Prostate gland (tissue), 2 donors: ENCODE results near the gene HS1BP3. TPM values are rescaled to one million over a fixed set of nuclear protein-coding genes. Genes with fewer than 3 reads are reported as not detected.

Experiments
- DNase-seq: peaks from one replicate; pipeline ENCODE4 v3.0.0-alpha.2; 2019; ENCODE audit warnings: low spot score
- H3K27ac ChIP-seq, 2 donors: fragments of 200-600 bp; sonication (generic); 2 replicates each; pipeline ENCODE4 v1.5.1; 2017 to 2019
- H3K27me3 ChIP-seq: fragments of 200-600 bp; sonication (generic); replicated peaks from 2 replicates; pipeline ENCODE4 v1.5.1; 2019; ENCODE audit not compliant: insufficient read depth
- H3K36me3 ChIP-seq, 2 donors: fragments of 200-600 bp; sonication (generic); 1 replicate in 1 of 2; 2 replicates in 1 of 2; pipeline versions ENCODE4 v1.5.1 to v1.8.1; 2017 to 2019
- H3K4me1 ChIP-seq: fragments of 200-600 bp; sonication (generic); replicated peaks from 2 replicates; pipeline ENCODE4 v1.5.1; 2019
- H3K4me3 ChIP-seq, 2 donors: fragments of 200-600 bp; sonication (generic); 2 replicates each; pipeline ENCODE4 v1.5.1; 2017 to 2019
- H3K9me3 ChIP-seq: fragments of 200-600 bp; sonication (generic); 2 replicates; pipeline ENCODE4 v1.5.1; 2017
- POLR2A ChIP-seq: fragments of 450-650 bp; IDR thresholded peaks from one replicate; pipeline ENCODE4 v1.6.1; 2016; ENCODE audit warnings: antibody characterized with exemption, mild to moderate bottlenecking
- POLR2AphosphoS5 ChIP-seq: sonication (generic); formaldehyde crosslinking; IDR thresholded peaks from one replicate; pipeline ENCODE4 v1.6.1; 2017; ENCODE audit warnings: antibody characterized with exemption
- WGBS: methylation state at CpG from one replicate; pipeline ENCODE4 v1.1.5; 2018; 5-methylcytosine and 5-hydroxymethylcytosine counted together
- intact Hi-C: fragments of 100-400 bp; cut with DNase I; formaldehyde crosslinking; loops from one replicate; pipeline ENCODE4 v1.14.2; 2022
- total RNA-seq, 2 donors: library from RNA; depleted of rRNA; stranded (reverse); fragments of >200 nt; gene quantifications; one replicate each; pipeline ENCODE4 v1.1.0, GENCODE V29; 2016
- TF ChIP-seq, protein P1 (sequence below), 4 experiments: fragments of 200-600 bp in 2 of 4; fragments of 450-650 bp in 2 of 4; sonication (generic) in 2 of 4; IDR thresholded peaks; 1 replicate in 3 of 4; 2 replicates in 1 of 4; pipeline ENCODE4 v1.5.1; 2016 to 2019; ENCODE audit warnings: antibody characterized with exemption in 4 of 4, mild to moderate bottlenecking in 2 of 4, moderate library complexity in 2 of 4

HS1BP3 gene
- total RNA-seq, 2 donors from 2014 or later: 29.9 to 39.4 TPM

DNA sequence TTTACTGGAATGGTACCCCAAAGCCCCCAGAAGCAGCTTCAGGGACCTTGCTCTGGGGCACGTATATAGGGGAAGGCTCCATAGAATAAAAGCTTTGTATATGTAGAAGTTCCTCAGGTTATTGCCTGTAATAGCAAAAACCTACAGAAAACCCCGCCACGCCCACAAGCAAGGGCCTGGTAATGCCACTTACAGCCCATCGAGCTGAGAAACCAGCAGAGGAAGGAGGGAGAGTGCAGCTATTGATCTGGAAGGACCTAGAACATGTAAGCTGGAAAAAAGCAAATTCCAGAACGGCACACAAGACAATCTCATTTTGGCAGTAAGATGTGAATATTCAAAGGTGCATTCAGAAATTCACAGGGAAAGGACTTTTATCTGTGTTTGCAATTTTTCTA is 15.8 kb downstream of the HS1BP3 start:
- Histone ChIP-seq H3K9me3 (no peaks in the 10 kb centered on the region), H3K27me3 (no peaks in the 10 kb centered on the region), H3K4me3 (no peak overlapping the region), H3K4me1 (peaks cover 21% of the 10 kb centered on the region), H3K36me3 (no peaks in the 10 kb centered on the region), H3K27ac (peak overlapping the region; percentile 84 to 90)
- intact Hi-C loops: loop anchor here (2.0 kb wide), 1 partner anchor 34 kb away; no protein-coding TSS in a partner anchor
- TF ChIP-seq POLR2AphosphoS5 (no peak), POLR2A (no peak)
- TF ChIP-seq, protein P1, sequence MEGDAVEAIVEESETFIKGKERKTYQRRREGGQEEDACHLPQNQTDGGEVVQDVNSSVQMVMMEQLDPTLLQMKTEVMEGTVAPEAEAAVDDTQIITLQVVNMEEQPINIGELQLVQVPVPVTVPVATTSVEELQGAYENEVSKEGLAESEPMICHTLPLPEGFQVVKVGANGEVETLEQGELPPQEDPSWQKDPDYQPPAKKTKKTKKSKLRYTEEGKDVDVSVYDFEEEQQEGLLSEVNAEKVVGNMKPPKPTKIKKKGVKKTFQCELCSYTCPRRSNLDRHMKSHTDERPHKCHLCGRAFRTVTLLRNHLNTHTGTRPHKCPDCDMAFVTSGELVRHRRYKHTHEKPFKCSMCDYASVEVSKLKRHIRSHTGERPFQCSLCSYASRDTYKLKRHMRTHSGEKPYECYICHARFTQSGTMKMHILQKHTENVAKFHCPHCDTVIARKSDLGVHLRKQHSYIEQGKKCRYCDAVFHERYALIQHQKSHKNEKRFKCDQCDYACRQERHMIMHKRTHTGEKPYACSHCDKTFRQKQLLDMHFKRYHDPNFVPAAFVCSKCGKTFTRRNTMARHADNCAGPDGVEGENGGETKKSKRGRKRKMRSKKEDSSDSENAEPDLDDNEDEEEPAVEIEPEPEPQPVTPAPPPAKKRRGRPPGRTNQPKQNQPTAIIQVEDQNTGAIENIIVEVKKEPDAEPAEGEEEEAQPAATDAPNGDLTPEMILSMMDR (IDR thresholded peaks at IDR 0.05): no peak
- no peak for DNase-seq
- 69% methylated on average over 5 of the region's 5 CpGs for WGBS

DNA sequence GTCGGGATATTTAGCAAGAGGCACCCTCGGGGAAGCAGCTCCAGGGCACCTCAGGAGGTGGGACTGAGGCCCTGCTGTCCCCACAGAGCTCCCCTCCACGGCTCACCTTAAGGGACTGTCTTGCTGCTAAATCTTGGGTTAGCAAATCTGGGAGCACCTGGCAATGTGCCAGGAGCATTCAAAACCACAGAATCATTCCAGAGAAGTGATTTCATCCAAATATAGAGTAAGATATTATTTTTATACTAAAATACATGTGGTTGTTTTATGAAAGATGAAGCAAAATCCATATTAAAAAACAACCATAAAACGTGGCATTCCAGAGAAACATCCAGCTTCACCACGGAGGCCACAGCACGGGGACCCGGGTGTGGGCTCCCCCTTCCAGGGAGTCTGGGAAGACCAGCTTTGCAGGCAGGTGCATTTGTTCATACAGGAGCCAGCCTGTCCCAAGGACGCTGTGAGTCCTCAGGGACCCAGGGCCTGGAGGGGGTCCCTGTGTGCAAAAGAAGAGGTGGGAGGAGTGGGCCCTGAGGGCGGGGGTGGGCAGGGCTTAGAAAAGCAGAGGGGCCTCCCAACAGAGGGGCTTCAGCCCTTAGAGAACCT is 16.3 kb downstream of the HS1BP3 start:
- Histone ChIP-seq H3K9me3 (no peaks in the 10 kb centered on the region), H3K4me1 (peaks cover 21% of the 10 kb centered on the region), H3K27me3 (no peaks in the 10 kb centered on the region), H3K27ac (peak overlapping the region; percentile 84 to 90), H3K4me3 (no peak overlapping the region), H3K36me3 (no peaks in the 10 kb centered on the region)
- DNase-seq: no peak
- TF ChIP-seq POLR2A: no peak
- TF ChIP-seq, protein P1 (IDR thresholded peaks at IDR 0.05): no peak
- TF ChIP-seq POLR2AphosphoS5: no peak
- intact Hi-C loops: loop anchor here (2.0 kb wide), 1 partner anchor 34 kb away; no protein-coding TSS in a partner anchor
- 47% methylated on average over 9 of the region's 9 CpGs for WGBS

DNA sequence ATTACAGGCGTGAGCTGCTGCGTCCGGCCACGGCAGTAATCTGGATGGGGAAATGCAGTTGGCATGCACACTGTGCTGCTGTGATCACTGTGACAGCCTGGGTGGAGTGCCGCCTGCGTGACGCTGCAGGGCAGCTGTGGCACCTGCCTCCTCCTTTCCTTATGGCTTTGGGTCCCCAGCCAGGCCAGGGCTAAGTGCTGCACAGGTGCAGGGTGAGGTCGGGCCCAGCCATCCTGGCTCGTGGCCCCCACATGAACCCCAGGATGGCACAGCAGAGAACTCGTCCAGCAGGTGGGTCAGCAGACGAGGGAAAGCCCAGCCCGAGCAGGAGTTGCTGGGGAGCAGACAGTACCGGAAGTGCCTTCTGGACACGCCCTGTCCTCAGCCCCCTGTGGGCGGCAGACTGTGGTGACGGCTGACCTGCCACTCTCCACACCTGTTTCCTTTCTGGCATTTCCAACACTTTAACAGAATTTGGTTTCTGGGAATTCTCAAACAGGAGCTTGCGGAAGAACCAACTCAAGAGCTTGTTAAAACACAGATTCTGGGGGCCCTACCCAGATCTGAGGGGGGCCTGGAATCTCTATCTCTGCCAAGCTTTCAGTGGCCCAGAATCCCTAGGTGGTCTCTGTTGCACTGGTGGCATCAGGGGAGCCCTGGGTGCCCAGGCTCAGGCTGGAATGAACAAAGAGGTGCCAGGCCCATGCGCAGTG is 16.9 kb downstream of the HS1BP3 start:
- Histone ChIP-seq H3K4me1 (peaks cover 20% of the 10 kb centered on the region), H3K9me3 (no peaks in the 10 kb centered on the region), H3K4me3 (no peak overlapping the region), H3K27ac (peak overlapping the region; percentile 84 to 90), H3K27me3 (no peaks in the 10 kb centered on the region), H3K36me3 (no peaks in the 10 kb centered on the region)
- intact Hi-C loops: loop anchor here (2.0 kb wide), 1 partner anchor 33 kb away; no protein-coding TSS in a partner anchor
- TF ChIP-seq POLR2AphosphoS5 (peak; percentile 67), POLR2A (no peak)
- TF ChIP-seq, protein P1 (IDR thresholded peaks at IDR 0.05): peak in 2 of 4 experiments; percentile 45 to 49
- 46% methylated on average over 18 of the region's 18 CpGs for WGBS
- DNase-seq: peak; percentile 75

DNA sequence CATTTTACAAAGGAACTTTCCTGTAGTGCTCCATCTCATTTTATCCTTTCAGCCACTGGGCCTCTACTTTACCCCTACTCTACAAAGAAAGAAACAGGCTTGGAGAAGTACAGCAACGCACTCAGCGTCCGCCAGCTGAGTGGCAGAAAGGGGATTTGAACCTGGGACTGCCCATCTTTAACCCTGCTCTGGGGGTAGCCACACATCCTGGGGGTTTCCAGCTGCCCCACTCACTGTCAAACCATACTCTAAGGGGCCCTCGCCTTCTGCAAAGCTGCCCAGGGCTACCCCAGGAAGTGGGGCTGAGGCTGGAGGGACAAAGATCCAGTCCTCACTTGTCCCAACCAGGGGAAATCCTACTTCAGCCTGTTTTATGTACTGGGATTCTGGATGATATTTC is 17.9 kb downstream of the HS1BP3 start:
- intact Hi-C loops: no loop called here
- TF ChIP-seq, protein P1 (IDR thresholded peaks at IDR 0.05): no peak
- TF ChIP-seq POLR2AphosphoS5 (no peak), POLR2A (no peak)
- Histone ChIP-seq H3K4me3 (no peak overlapping the region), H3K4me1 (peaks cover 17% of the 10 kb centered on the region), H3K27me3 (no peaks in the 10 kb centered on the region), H3K9me3 (no peaks in the 10 kb centered on the region), H3K27ac (peak overlapping the region; percentile 84 to 90), H3K36me3 (no peaks in the 10 kb centered on the region)
- WGBS: 94% methylated on average over 4 of the region's 4 CpGs
- no peak for DNase-seq
